ENCODE results near the gene RIMBP2.
"Not testable (repeated sequence)": the region's sequence is repeated elsewhere in the genome, so short reads cannot be mapped to it uniquely, and the experiment has no call there.

Gene RIMBP2

DNA sequence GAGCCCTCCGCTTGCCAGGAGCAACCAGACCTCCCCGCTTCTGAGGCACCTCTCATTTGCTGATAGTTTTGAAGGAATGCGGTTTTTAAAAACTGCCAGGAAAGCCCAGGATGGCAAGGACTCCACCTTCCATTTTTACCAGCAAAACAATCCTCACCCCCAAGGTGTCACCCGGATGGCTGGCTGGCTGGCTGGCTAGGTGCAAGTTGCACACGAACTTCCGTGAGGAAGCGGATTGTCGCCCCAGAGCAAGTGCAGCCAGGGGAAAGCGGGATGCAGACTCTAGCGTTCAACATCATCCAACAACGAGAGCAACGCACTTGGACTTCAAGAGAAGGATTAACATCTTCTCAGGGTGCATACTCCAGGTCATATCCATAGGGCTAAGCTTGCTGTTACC is 125.4 kb downstream of the RIMBP2 start:
- no peak overlapping the region for H3K4me3 ChIP-seq (replicated peaks in 1 of 2; ENCODE audit: low read depth in 2 of 2, low read length in 2 of 2)
- DNase-seq (ENCODE audit: low read depth in 2 of 2), result no peak
- TF ChIP-seq, protein P1, sequence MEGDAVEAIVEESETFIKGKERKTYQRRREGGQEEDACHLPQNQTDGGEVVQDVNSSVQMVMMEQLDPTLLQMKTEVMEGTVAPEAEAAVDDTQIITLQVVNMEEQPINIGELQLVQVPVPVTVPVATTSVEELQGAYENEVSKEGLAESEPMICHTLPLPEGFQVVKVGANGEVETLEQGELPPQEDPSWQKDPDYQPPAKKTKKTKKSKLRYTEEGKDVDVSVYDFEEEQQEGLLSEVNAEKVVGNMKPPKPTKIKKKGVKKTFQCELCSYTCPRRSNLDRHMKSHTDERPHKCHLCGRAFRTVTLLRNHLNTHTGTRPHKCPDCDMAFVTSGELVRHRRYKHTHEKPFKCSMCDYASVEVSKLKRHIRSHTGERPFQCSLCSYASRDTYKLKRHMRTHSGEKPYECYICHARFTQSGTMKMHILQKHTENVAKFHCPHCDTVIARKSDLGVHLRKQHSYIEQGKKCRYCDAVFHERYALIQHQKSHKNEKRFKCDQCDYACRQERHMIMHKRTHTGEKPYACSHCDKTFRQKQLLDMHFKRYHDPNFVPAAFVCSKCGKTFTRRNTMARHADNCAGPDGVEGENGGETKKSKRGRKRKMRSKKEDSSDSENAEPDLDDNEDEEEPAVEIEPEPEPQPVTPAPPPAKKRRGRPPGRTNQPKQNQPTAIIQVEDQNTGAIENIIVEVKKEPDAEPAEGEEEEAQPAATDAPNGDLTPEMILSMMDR (IDR thresholded peaks at IDR 0.05; ENCODE audit: low read depth, low read length), result no peak

DNA sequence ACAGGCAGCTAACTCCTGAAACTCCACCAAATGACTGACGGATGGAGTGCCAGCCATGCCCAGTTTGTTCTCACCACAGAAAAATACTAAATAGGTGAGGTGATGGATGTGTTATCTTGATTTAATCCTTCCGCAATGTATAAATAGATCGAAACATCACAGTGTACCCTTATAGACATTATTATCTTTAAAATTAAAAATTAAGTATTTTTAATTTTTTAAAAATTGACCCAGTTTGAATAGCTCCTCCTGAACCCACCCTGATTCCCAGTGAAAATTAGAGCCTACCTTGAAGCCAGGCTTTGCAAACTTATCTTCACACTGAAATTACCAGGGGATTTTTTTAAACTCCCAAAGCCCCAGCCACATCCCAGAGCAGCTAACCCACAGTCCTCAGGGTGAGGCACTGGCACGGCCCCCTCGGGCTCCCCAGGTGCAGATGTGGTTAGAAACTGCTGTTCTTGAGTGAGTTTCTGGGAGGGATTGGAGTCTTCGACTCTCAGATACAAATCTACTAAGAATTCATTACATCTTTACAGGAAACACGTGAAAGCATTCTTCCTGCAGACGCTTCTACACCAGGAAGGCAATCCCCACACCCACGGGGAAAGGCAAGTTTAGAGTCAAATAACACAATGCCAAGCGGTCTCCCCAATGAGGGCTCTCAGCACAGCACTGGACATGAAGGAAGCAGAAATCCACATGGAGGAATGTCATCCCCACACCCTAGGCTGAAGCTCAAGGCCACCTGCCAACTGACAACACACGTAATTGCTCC is 126.4 kb downstream of the RIMBP2 start:
- TF ChIP-seq, protein P1 (IDR thresholded peaks at IDR 0.05; ENCODE audit: low read depth, low read length), result no peak
- no peak overlapping the region for H3K4me3 ChIP-seq (replicated peaks in 1 of 2; ENCODE audit: low read depth in 2 of 2, low read length in 2 of 2)
- DNase-seq (ENCODE audit: low read depth in 2 of 2), result no peak

DNA sequence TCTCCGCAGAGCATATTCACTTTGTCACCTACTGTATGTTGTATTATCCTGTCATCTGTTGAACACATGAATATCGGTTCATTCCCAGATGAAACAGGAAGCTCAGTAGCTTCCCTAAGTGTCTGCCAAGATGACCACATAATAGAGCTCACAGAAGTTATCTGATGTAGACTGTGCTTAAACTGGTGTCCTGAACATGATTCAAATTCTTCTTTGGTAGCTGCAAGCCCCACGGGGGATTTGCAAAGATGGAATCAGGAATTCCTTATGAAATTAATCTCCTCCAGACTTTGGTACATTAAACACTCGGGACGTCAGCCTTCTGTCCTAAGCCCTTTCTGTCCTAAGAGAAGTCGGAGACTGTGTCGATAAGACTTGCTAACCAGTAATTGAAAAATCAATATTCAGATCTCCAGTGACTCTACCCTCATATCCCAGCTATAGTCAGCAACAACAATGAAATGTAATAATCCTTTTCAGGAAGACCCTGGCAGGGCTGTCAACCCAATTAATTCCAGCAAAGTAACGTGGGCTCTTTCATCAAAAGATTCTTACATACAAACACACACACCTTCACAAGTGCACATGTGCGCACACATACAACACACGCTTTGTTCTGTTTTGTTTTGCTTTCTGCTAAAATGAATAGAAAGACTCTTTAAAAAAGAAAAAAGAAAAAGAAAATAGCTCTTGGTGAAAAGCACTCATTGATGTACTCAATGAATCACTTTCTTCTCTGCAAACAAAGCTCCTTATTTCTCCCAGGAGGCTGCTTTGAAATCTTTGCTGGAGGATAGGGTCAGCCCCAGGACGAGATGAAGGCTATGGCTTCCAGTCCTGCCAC is 127.2 kb downstream of the RIMBP2 start:
- H3K4me3 ChIP-seq (replicated peaks in 1 of 2; ENCODE audit: low read depth in 2 of 2, low read length in 2 of 2), result no peak overlapping the region
- TF ChIP-seq, protein P1 (IDR thresholded peaks at IDR 0.05; ENCODE audit: low read depth, low read length), result no peak
- no peak for DNase-seq (ENCODE audit: low read depth in 2 of 2)

DNA sequence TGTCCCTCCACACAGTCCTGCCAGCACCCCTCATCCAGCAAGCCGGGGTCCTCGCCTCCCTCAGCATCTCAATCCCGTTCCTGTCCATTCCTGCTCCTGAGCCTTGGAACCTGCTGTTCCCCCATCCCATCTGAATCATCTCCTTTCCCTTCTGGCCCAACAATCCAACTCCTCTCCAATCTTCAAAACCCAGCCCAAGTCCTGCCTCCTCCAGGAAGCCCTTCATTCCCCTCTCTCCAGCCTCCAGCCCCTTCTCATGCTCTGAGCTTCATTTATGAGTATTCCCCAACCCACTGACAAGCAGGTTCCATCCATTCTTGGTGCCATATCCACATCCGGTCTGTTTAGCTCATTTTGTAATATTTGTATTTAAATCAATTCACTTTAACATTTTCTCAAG is 128.1 kb downstream of the RIMBP2 start:
- no peak overlapping the region for H3K4me3 ChIP-seq (replicated peaks in 1 of 2; ENCODE audit: low read depth in 2 of 2, low read length in 2 of 2)
- TF ChIP-seq, protein P1 (IDR thresholded peaks at IDR 0.05; ENCODE audit: low read depth, low read length), result no peak
- no peak for DNase-seq (ENCODE audit: low read depth in 2 of 2)

DNA sequence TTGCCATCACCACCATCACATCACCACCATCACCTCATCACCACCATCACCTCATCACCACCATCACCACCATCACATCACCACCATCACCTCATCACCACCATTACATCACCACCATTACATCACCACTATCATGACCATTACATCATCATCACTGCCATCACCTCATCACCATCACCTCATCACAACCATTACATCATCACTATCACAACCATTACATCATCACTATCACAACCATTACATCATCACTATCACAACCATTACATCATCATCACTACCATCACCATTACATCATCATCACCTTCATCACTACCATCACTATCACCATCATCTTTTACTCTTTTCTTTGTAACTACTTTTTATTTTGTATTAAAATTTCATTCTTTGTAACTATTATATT is 131.6 kb downstream of the RIMBP2 start:
- H3K4me3 ChIP-seq (replicated peaks in 1 of 2; ENCODE audit: low read depth in 2 of 2, low read length in 2 of 2); DNase-seq (ENCODE audit: low read depth in 2 of 2): not testable (repeated sequence)

DNA sequence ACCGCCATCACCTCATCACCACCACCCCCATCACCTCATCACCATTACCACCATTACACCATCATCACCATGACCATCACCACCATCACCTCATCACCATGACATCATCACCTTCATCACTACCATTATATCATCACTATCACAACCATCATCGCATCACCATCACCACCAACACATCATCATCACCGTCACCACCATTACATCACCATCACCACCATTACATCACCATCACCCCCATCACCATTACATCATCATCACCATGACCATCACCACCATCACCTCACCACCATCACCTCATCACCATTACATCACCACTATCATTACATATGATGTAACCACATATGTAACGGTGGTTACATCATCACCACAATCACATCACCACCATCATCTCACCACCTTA is 132.3 kb downstream of the RIMBP2 start:
- H3K4me3 ChIP-seq (replicated peaks in 1 of 2; ENCODE audit: low read depth in 2 of 2, low read length in 2 of 2), result no peak overlapping the region
- no peak for DNase-seq (ENCODE audit: low read depth in 2 of 2)
- TF ChIP-seq, protein P1 (IDR thresholded peaks at IDR 0.05; ENCODE audit: low read depth, low read length), result no peak

DNA sequence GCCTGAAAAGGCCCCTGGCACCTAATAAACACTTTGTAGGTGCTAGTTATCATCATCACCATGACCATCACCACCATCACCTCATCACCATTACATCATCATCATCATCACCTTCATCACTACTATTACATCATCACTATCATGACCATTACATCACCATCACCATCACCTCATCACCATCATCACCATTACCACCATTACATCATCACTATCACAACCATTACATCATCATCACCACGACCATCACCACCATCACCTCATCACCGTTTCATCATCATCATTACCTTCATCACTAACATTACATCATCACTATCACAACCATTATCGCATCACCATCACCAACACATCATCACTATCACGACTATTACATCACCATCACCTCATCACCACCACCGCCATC is 132.8 kb downstream of the RIMBP2 start:
- TF ChIP-seq, protein P1 (IDR thresholded peaks at IDR 0.05; ENCODE audit: low read depth, low read length), result no peak
- H3K4me3 ChIP-seq (replicated peaks in 1 of 2; ENCODE audit: low read depth in 2 of 2, low read length in 2 of 2), result no peak overlapping the region
- DNase-seq (ENCODE audit: low read depth in 2 of 2), result no peak

All from cardiac fibroblast (primary cell).